Fibroblast of the aortic adventitia (primary cell): Measurements from ENCODE around the gene GAGE12E. TPM values are rescaled to one million over a fixed set of nuclear protein-coding genes. Genes with fewer than 3 reads are reported as not detected.
"Not testable (repeated sequence)": the region's sequence is repeated elsewhere in the genome, so short reads cannot be mapped to it uniquely, and the experiment has no call there.

ENCODE experiments used
- DNase-seq: peaks from one replicate; pipeline ENCODE4 v3.0.0-alpha.2; 2010; ENCODE audit warnings: low read depth
- H3K4me3 ChIP-seq: 2 replicates; pipeline ENCODE4 v1.5.1; 2011; ENCODE audit warnings: low read depth, mild to moderate bottlenecking, control low read depth, low read length, moderate library complexity
- small RNA-seq: library from RNA; depleted of rRNA; stranded (forward); fragments of <200 nt; gene quantifications from one replicate; pipeline ENCODE3, GENCODE V24; 2012
- total RNA-seq: library from RNA; depleted of rRNA; stranded (reverse); fragments of >200 nt; gene quantifications from 2 replicates; pipeline ENCODE4 v1.2.3, GENCODE V29; 2012; ENCODE audit warnings: low replicate concordance

Gene GAGE12E
- total RNA-seq: not detected in 2 replicates

- H3K4me3 ChIP-seq, DNase-seq: not testable (repeated sequence)
Observed at GRCh38 chrX:49550989-49551388, at the start of gene GAGE12E. Gene GAGE12E (plus strand): TSS chrX:49551289. CDS start chrX:49552444, 1,155 bp downstream.

- DNase-seq: not testable (repeated sequence)
Observed at GRCh38 chrX:49531877-49532276, 19.2 kb upstream of the GAGE12E start, which contains the start of gene GAGE12C. Gene GAGE12C (plus strand): TSS chrX:49532177. CDS start chrX:49533332, 1,155 bp downstream.

GRCh38 chrX:49541433-49541832, 9.7 kb upstream of the GAGE12E start, which contains the start of gene GAGE12D:
Gene GAGE12D (plus strand): TSS chrX:49541733. CDS start chrX:49542888, 1,155 bp downstream.
- not testable (repeated sequence) for H3K4me3 ChIP-seq, DNase-seq

More at GRCh38 chrX:49531877-49532276, 19.2 kb upstream of the GAGE12E start, which contains the start of gene GAGE12C:
- H3K4me3 ChIP-seq: not testable (repeated sequence)

- H3K4me3 ChIP-seq, DNase-seq: not testable (repeated sequence)
Observed at GRCh38 chrX:49560542-49560941, 9.5 kb downstream of the GAGE12E start, which contains the start of gene GAGE12F. Gene GAGE12F (plus strand): TSS chrX:49560842. CDS start chrX:49561997, 1,155 bp downstream.

- not testable (repeated sequence) for DNase-seq, H3K4me3 ChIP-seq
Observed at GRCh38 chrX:49568728-49569127, 17.6 kb downstream of the GAGE12E start.

- DNase-seq, H3K4me3 ChIP-seq: not testable (repeated sequence)
Observed at GRCh38 chrX:49569152-49569551, 18.1 kb downstream of the GAGE12E start.

- not testable (repeated sequence) for DNase-seq, H3K4me3 ChIP-seq
Observed at GRCh38 chrX:49570100-49570499, 19.0 kb downstream of the GAGE12E start, which contains the start of gene GAGE12G. Gene GAGE12G (plus strand): TSS chrX:49570400. CDS start chrX:49571555, 1,155 bp downstream.

GRCh38 chrX:49579649-49580048, 28.6 kb downstream of the GAGE12E start, which contains the start of gene GAGE12H:
Gene GAGE12H (plus strand): TSS chrX:49579949. CDS start chrX:49581104, 1,155 bp downstream.
- H3K4me3 ChIP-seq, DNase-seq: not testable (repeated sequence)

GRCh38 chrX:49589196-49589595, 38.1 kb downstream of the GAGE12E start, which contains the start of gene GAGE2A:
Gene GAGE2A (plus strand): TSS chrX:49589496. CDS start chrX:49590651, 1,155 bp downstream.
- H3K4me3 ChIP-seq, DNase-seq: not testable (repeated sequence)

- DNase-seq, H3K4me3 ChIP-seq: not testable (repeated sequence)
Observed at GRCh38 chrX:49589769-49590478, 38.8 kb downstream of the GAGE12E start.

- H3K4me3 ChIP-seq, DNase-seq: not testable (repeated sequence)
Observed at GRCh38 chrX:49590488-49590887, 39.4 kb downstream of the GAGE12E start.

GRCh38 chrX:49598720-49599119, 47.6 kb downstream of the GAGE12E start, which contains the start of gene GAGE1:
Gene GAGE1 (plus strand): TSS chrX:49599020. CDS start chrX:49600175, 1,155 bp downstream.
- not testable (repeated sequence) for DNase-seq, H3K4me3 ChIP-seq

Small RNA genes within 50 kb of the gene (small RNA-seq; reads per million reads assigned to genes)
- not detected for gene GAGE12B

Other genes starting within 250 kb of the GAGE12E start
- not detected in 2 replicates for gene GAGE10, start 247.6 kb upstream of the GAGE12E start, total RNA-seq
- gene GAGE12J, start 229.3 kb upstream of the GAGE12E start, total RNA-seq: not detected in 2 replicates
- gene GAGE13, start 219.7 kb upstream of the GAGE12E start, total RNA-seq: not detected in 2 replicates
- not detected in 2 replicates for gene GAGE12C, start 19.1 kb upstream of the GAGE12E start, total RNA-seq
- not detected in 2 replicates for gene GAGE12D, start 9.6 kb upstream of the GAGE12E start, total RNA-seq
- not detected in 2 replicates for gene GAGE12F, start 9.6 kb downstream of the GAGE12E start, total RNA-seq
- gene GAGE12G, start 19.1 kb downstream of the GAGE12E start, total RNA-seq: not detected in 2 replicates
- gene GAGE12H, start 28.7 kb downstream of the GAGE12E start, total RNA-seq: not detected in 2 replicates
- not detected in 2 replicates for gene GAGE2A, start 38.2 kb downstream of the GAGE12E start, total RNA-seq
- gene GAGE1, start 47.7 kb downstream of the GAGE12E start, total RNA-seq: not detected in 2 replicates
- not detected in 2 replicates for gene PAGE1, start 144.7 kb downstream of the GAGE12E start, total RNA-seq